ENCODE data around the gene PCSK6. TPM values are rescaled to one million over a fixed set of nuclear protein-coding genes. Genes with fewer than 3 reads are reported as not detected.

Gene PCSK6
- total RNA-seq, 1 donor from 2014 or later = 0.40 TPM

- H3K27ac Mint-ChIP-seq (ENCODE audit: unreplicated experiment) = no peak overlapping the region
- TF ChIP-seq, protein P1, sequence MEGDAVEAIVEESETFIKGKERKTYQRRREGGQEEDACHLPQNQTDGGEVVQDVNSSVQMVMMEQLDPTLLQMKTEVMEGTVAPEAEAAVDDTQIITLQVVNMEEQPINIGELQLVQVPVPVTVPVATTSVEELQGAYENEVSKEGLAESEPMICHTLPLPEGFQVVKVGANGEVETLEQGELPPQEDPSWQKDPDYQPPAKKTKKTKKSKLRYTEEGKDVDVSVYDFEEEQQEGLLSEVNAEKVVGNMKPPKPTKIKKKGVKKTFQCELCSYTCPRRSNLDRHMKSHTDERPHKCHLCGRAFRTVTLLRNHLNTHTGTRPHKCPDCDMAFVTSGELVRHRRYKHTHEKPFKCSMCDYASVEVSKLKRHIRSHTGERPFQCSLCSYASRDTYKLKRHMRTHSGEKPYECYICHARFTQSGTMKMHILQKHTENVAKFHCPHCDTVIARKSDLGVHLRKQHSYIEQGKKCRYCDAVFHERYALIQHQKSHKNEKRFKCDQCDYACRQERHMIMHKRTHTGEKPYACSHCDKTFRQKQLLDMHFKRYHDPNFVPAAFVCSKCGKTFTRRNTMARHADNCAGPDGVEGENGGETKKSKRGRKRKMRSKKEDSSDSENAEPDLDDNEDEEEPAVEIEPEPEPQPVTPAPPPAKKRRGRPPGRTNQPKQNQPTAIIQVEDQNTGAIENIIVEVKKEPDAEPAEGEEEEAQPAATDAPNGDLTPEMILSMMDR (IDR thresholded peaks at IDR 0.05) = no peak
- peaks cover 30% of the 10 kb centered on the region for H3K27me3 Mint-ChIP-seq (ENCODE audit: low read depth)
These were observed 53.0 kb downstream of the PCSK6 start for GRCh38 chr15:101436526-101436925.

DNA sequence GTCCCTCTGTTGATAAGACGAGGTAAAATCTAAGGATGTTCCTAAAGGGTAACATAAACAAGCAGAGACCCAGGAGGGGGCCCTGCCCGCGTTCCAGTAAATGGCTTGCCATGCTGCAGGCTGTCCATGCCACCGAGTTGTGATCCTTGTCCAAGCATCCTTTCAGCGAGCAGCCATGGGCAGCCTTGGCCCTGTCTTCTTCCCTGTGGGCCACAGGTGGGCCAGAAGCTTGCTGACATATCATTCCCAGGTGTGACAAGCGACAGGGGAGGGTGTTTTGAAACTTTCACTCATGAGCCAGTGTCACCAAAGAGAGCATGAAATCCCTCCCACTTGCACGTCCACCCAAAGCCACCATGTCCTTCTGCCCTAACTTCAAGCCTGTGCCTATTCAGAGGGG is 53.7 kb downstream of the PCSK6 start:
- no peaks in the 10 kb centered on the region for H3K4me1 Mint-ChIP-seq (ENCODE audit: low read depth)
- H3K27ac Mint-ChIP-seq (ENCODE audit: unreplicated experiment) = no peak overlapping the region
- no peak for DNase-seq (ENCODE audit: low spot score)
- TF ChIP-seq, protein P1 (IDR thresholded peaks at IDR 0.05) = no peak
- no peak overlapping the region for H3K4me3 Mint-ChIP-seq (ENCODE audit: unreplicated experiment)
- peaks cover 37% of the 10 kb centered on the region for H3K27me3 Mint-ChIP-seq (ENCODE audit: low read depth)
- H3K9me3 Mint-ChIP-seq (ENCODE audit: low read depth) = no peaks in the 10 kb centered on the region
- H3K36me3 Mint-ChIP-seq (ENCODE audit: low read depth) = no peaks in the 10 kb centered on the region

More at GRCh38 chr15:101436526-101436925, 53.0 kb downstream of the PCSK6 start:
- Mint-ChIP-seq H3K36me3 (ENCODE audit: low read depth) (no peaks in the 10 kb centered on the region), H3K4me1 (ENCODE audit: low read depth) (no peaks in the 10 kb centered on the region), H3K9me3 (ENCODE audit: low read depth) (no peaks in the 10 kb centered on the region), H3K4me3 (ENCODE audit: unreplicated experiment) (no peak overlapping the region)
- DNase-seq (ENCODE audit: low spot score) = no peak

DNA sequence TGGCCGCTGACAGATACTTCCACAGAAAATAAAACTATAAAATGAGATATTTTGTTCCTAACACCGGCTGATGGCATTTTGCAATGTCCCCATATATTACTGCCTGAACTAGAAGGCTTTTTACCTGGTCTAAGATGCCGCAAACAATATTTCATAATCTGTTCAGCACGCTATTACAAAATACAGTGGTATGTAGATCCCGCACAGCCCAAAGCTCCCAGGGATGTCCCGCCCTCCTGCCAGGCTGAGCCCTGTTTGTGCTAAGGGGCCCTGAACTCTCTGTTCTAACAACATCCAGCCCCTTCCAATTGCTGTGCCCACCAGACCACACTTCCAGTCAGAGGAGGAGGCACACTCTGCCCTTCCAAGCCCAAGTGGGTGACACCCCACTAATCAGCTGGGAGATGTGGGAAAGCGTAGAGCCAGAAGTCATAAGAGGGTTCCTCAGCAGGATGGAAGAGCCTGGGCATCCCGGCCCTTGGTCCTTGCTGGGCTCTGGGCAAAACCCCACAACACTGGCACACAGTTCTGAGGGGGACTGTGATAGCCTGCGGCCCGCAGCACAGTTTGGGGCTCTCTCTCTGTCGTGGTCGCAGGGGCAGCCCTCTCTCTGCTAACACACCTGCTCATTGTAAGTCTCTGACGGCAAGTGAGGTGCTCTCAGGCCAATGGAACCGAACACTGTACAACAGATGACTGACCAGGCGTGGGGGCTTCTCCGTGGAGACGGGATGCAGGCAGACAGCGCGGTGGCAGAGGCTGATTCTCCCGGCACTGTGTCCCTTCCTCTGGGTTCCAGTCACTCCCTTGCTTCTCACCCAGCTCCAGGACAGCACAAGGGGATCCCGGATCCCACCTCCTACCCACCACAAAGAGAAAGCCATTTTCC is 55.2 kb downstream of the PCSK6 start:
- Mint-ChIP-seq H3K27ac (ENCODE audit: unreplicated experiment) (no peak overlapping the region), H3K4me1 (ENCODE audit: low read depth) (no peaks in the 10 kb centered on the region), H3K27me3 (ENCODE audit: low read depth) (peaks cover 43% of the 10 kb centered on the region), H3K4me3 (ENCODE audit: unreplicated experiment) (no peak overlapping the region), H3K9me3 (ENCODE audit: low read depth) (no peaks in the 10 kb centered on the region), H3K36me3 (ENCODE audit: low read depth) (no peaks in the 10 kb centered on the region)
- DNase-seq (ENCODE audit: low spot score) = no peak
- TF ChIP-seq, protein P1 (IDR thresholded peaks at IDR 0.05) = no peak

DNA sequence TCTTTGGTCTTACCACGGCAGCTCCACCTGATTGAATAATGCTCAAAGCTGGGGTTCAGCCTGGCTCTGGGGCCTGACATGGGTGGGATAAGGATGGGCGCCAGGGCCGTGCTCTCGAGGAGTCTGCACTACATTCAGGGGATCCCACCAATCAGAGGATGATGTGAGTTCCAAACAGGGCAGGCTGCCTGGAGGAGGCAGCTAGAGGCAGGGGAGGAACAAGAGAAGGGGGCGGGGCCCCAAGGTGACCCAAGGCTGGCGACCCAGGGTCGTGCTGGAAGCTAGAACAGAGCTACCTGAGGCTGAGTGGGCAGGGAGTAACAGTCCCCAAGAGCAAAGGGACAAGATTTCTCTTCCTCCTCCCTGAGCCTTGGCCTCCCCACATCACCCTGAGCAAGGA is 56.1 kb downstream of the PCSK6 start:
- Mint-ChIP-seq H3K36me3 (ENCODE audit: low read depth) (no peaks in the 10 kb centered on the region), H3K4me1 (ENCODE audit: low read depth) (no peaks in the 10 kb centered on the region), H3K9me3 (ENCODE audit: low read depth) (no peaks in the 10 kb centered on the region), H3K27ac (ENCODE audit: unreplicated experiment) (no peak overlapping the region), H3K27me3 (ENCODE audit: low read depth) (peaks cover 51% of the 10 kb centered on the region), H3K4me3 (ENCODE audit: unreplicated experiment) (no peak overlapping the region)
- DNase-seq (ENCODE audit: low spot score) = no peak
- TF ChIP-seq, protein P1 (IDR thresholded peaks at IDR 0.05) = no peak

DNA sequence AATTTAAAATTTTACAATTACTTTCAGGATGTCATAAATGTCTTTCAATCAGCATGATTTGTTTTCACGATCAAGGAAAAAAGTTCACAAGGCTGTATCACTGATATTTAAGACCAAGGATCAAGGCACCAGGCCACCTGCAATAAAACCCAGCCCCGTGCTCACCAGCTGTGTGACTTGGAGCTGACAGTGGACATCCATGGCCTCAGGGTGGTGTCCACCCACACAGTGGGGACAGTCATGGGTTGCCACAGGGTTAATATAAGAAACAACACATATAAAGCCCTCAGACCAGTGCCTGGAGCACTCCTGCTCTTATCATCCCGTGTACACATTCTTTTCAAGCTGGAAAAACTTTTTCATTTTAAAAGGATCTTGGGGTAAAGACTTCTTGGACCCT is 56.5 kb downstream of the PCSK6 start:
- no peak overlapping the region for H3K4me3 Mint-ChIP-seq (ENCODE audit: unreplicated experiment)
- no peaks in the 10 kb centered on the region for H3K4me1 Mint-ChIP-seq (ENCODE audit: low read depth)
- H3K9me3 Mint-ChIP-seq (ENCODE audit: low read depth) = no peaks in the 10 kb centered on the region
- TF ChIP-seq, protein P1 (IDR thresholded peaks at IDR 0.05) = no peak
- H3K27me3 Mint-ChIP-seq (ENCODE audit: low read depth) = peaks cover 56% of the 10 kb centered on the region
- DNase-seq (ENCODE audit: low spot score) = no peak
- H3K27ac Mint-ChIP-seq (ENCODE audit: unreplicated experiment) = no peak overlapping the region
- H3K36me3 Mint-ChIP-seq (ENCODE audit: low read depth) = no peaks in the 10 kb centered on the region
